GM12878 (cell line): Measurements from ENCODE around the gene N4BP2. TPM values are rescaled to one million over a fixed set of nuclear protein-coding genes. Genes with fewer than 3 reads are reported as not detected.

Experiments used
- ATAC-seq: fragments of 200-7000 bp; cut with Tn5 transposase; 3 replicates; pipeline ENCODE4 v1.9.1; 2020; ENCODE audit warnings: mild to moderate bottlenecking, moderate library complexity
- BruUV-seq: library from RNA; stranded (reverse); fragments of 400-500 nt; replicated peaks from 2 replicates; lab custom pipeline; 2021; lab: Mats Ljungman, UMichigan
- CTCF ChIA-PET: fragments of 300-600 bp; sonication (Branson Sonifier 250); formaldehyde crosslinking; extraction: SDS; loops from one replicate; lab custom pipeline; 2021; ENCODE audit warnings: inconsistent platforms; lab: Yijun Ruan, JAX
- POLR2A ChIA-PET: fragments of 350-600 bp; formaldehyde crosslinking; extraction: SDS; loops from one replicate; lab custom pipeline; 2021; ENCODE audit warnings: inconsistent platforms; lab: Charles Lee
- RAD21 ChIA-PET: fragments of 300-600 bp; sonication (Branson Sonifier 250); formaldehyde crosslinking; loops from one replicate; lab custom pipeline; 2023; ENCODE audit warnings: antibody characterized with exemption; ENCODE audit not compliant: unreplicated experiment; lab: Charles Lee
- SMC1A ChIA-PET: fragments of 300-600 bp; sonication (Branson Sonifier 250); formaldehyde crosslinking; loops from one replicate; lab custom pipeline; 2023; ENCODE audit not compliant: unreplicated experiment, uncharacterized antibody; lab: Charles Lee
- DNase-seq: peaks from one replicate; pipeline ENCODE4 v3.0.0-alpha.2; 2011; ENCODE audit warnings: low read depth, low spot score
- FAIRE-seq: peaks from 3 replicates; lab custom pipeline; 2011; peaks lifted over from hg19 to GRCh38; lab: Jason Lieb, UNC
- H2AFZ ChIP-seq: 2 replicates; pipeline ENCODE4 v1.6.0; 2011; ENCODE audit warnings: low read depth, low read length, control low read depth; ENCODE audit not compliant: control insufficient read depth
- H3K27ac ChIP-seq: 2 replicates; pipeline ENCODE4 v1.5.1; 2011; ENCODE audit warnings: control low read depth; ENCODE audit not compliant: control insufficient read depth, insufficient read depth
- H3K27me3 ChIP-seq, 2 experiments: replicated peaks in 1 of 2; 2 replicates each; pipeline versions ENCODE4 v1.6.0 to v1.6.1; 2011; ENCODE audit warnings: low read length in 1 of 2; ENCODE audit not compliant: control insufficient read depth in 2 of 2, insufficient read depth in 2 of 2
- H3K36me3 ChIP-seq, 2 experiments: 2 replicates each; pipeline ENCODE4 v1.5.1; 2011; ENCODE audit warnings: low read length in 1 of 2; ENCODE audit not compliant: control insufficient read depth in 2 of 2, insufficient read depth in 2 of 2
- H3K4me1 ChIP-seq: 2 replicates; pipeline ENCODE4 v1.6.1; 2011; ENCODE audit warnings: mild to moderate bottlenecking, low read length, moderate library complexity, mixed read lengths; ENCODE audit not compliant: control insufficient read depth, insufficient read depth
- H3K4me2 ChIP-seq: 2 replicates; pipeline ENCODE4 v1.6.0; 2011; ENCODE audit warnings: control low read depth; ENCODE audit not compliant: control insufficient read depth, insufficient read depth
- H3K4me3 ChIP-seq: fragments of 200-600 bp; sonication (generic); 2 replicates; pipeline ENCODE4 v1.5.1; 2016
- H3K79me2 ChIP-seq: 2 replicates; pipeline ENCODE4 v1.6.0; 2011; ENCODE audit warnings: low read length; ENCODE audit not compliant: control insufficient read depth, insufficient read depth
- H3K9ac ChIP-seq: 2 replicates; pipeline ENCODE4 v1.8.0; 2011; ENCODE audit warnings: low read length, control low read depth, mixed read lengths; ENCODE audit not compliant: control insufficient read depth, insufficient read depth
- H3K9me3 ChIP-seq: replicated peaks from 3 replicates; pipeline ENCODE4 v1.5.1; 2011; ENCODE audit warnings: mild to moderate bottlenecking, low read length; ENCODE audit not compliant: control insufficient read depth, insufficient read depth
- H4K20me1 ChIP-seq: 2 replicates; pipeline ENCODE4 v1.6.0; 2011; ENCODE audit not compliant: control insufficient read depth, insufficient read depth
- BCL11A ChIP-seq: IDR thresholded peaks from 2 replicates; pipeline ENCODE4 v1.6.1; 2011; ENCODE audit warnings: low read depth, low read length
- ETV6 ChIP-seq, 2 experiments: fragments of 450-650 bp in 1 of 2; IDR thresholded peaks in 1 of 2; conservative IDR thresholded peaks in 1 of 2; 2 replicates each; pipeline ENCODE4 v1.6.1; 2014; ENCODE audit warnings: antibody characterized with exemption in 1 of 2, borderline replicate concordance in 1 of 2, low read depth in 1 of 2, mild to moderate bottlenecking in 1 of 2, moderate library complexity in 1 of 2
- JUND ChIP-seq: IDR thresholded peaks from 2 replicates; pipeline ENCODE4 v1.6.1; 2012; ENCODE audit warnings: low read depth, mild to moderate bottlenecking, low read length, improper control_type of control experiment, moderate library complexity
- KAT2A ChIP-seq: conservative IDR thresholded peaks from 2 replicates; pipeline ENCODE4 v1.6.1; 2011; ENCODE audit warnings: low read depth, low read length; ENCODE audit not compliant: control insufficient read depth
- PBX3 ChIP-seq: IDR thresholded peaks from 2 replicates; pipeline ENCODE4 v1.6.1; 2011; ENCODE audit warnings: mild to moderate bottlenecking, low read depth, low read length, moderate library complexity; ENCODE audit not compliant: insufficient replicate concordance
- TCF7 ChIP-seq: IDR thresholded peaks from 2 replicates; pipeline ENCODE4 v1.6.1; 2014; ENCODE audit warnings: antibody characterized with exemption, borderline replicate concordance
- WGBS: methylation state at CpG from one replicate; pipeline ENCODE4 v1.1.6; 2016; ENCODE audit warnings: low lambda C conversion rate; ENCODE audit not compliant: insufficient replicate concordance, insufficient coverage; ENCODE audit errors: missing lambda C conversion rate; 5-methylcytosine and 5-hydroxymethylcytosine counted together
- in situ Hi-C: fragments of 300-500 bp; cut with MboI; formaldehyde crosslinking; loops from 9 replicates; pipeline ENCODE4 v1.14.3; 2018; ENCODE audit warnings: mixed read lengths
- intact Hi-C: fragments of 100-400 bp; cut with micrococcal nuclease; formaldehyde crosslinking; loops from one replicate; pipeline ENCODE4 v1.14.2; 2022; ENCODE audit not compliant: unreplicated experiment
- polyA plus RNA-seq, 11 experiments: library from polyadenylated mRNA; depleted of rRNA in 4 of 11; unstranded in 6 of 11; stranded (reverse) in 5 of 11; fragments of >200 nt; fragmentation: Nextera tagmentation in 4 of 11; fragmentation: Illumina TruSeq in 1 of 11; extraction: Ambion mirVana in 4 of 11; extraction: Trizol in 1 of 11; gene quantifications; 1 replicate in 1 of 11; 2 replicates in 10 of 11; pipeline versions ENCODE4 v1.2.1 to v1.2.3, GENCODE V29; 2011 to 2016; ENCODE audit warnings: inconsistent platforms in 2 of 11, missing spikeins in 2 of 11, low read depth in 1 of 11
- small RNA-seq: library from RNA; depleted of rRNA; stranded (forward); fragments of <200 nt; gene quantifications from one replicate; pipeline ENCODE3, GENCODE V24; 2014
- total RNA-seq, 4 experiments: library from RNA; depleted of rRNA in 3 of 4; stranded (reverse); fragments of >200 nt in 3 of 4; fragmentation: Illumina TruSeq in 1 of 4; extraction: Trizol in 1 of 4; gene quantifications; 2 replicates each; pipeline versions ENCODE4 v1.2.1 to v1.2.3, GENCODE V29; 2013 to 2021

The N4BP2 gene
- total and polyA plus RNA-seq, 10 of the 15 experiments (the other 5 are each of a cell fraction or from before 2014, with no cell fraction given): 2.3 to 18.7 (median 10.0) TPM

GRCh38 chr4:40205259-40206198 is 148.9 kb downstream of the N4BP2 start (continued):
- TF ChIP-seq KAT2A: no peak
- peak; percentile 49 for TF ChIP-seq PBX3
- TF ChIP-seq JUND: no peak
- TF ChIP-seq TCF7: peak; percentile 84; the same call in 1 of the 2 replicates

- 0% methylated on average over 2 of the region's 2 CpGs for WGBS
- Histone ChIP-seq H2AFZ (no peak overlapping the region), H3K27me3 (no peaks in the 10 kb centered on the region), H3K9me3 (no peaks in the 10 kb centered on the region), H4K20me1 (no peaks in the 10 kb centered on the region; the same call in 1 of the 2 replicates), H3K79me2 (peaks cover 97% of the 10 kb centered on the region), H3K9ac (peak overlapping the region; percentile 42), H3K36me3 (peaks cover 0 to 1% of the 10 kb centered on the region in 2 experiments; a peak in 1 of 4 replicates), H3K4me1 (peaks cover 26% of the 10 kb centered on the region), H3K4me2 (peak overlapping the region; percentile 98), H3K4me3 (peak overlapping the region; percentile 72), H3K27ac (peak overlapping the region; percentile 92)
- ChIA-PET CTCF (interaction anchor here (0.7 to 5.7 kb wide), 6 partner anchors 10 to 102 kb away, joined by 3 to 53 read pairs (median 13); partner anchors contain the start of gene RHOH), POLR2A (interaction anchor here (0.6 to 14.4 kb wide), 8 partner anchors 10 to 586 kb away, joined by 3 to 214 read pairs (median 6); partner anchors contain the start of gene RHOH), RAD21 (interaction anchor here (1.4 to 12.9 kb wide), 6 partner anchors 12 to 101 kb away, joined by 3 to 179 read pairs (median 62); partner anchors contain the start of gene RHOH), SMC1A (interaction anchor here (0.6 to 15.0 kb wide), 10 partner anchors 16 to 148 kb away, joined by 3 to 336 read pairs (median 6); partner anchors contain the start of gene RHOH)
- FAIRE-seq (no peak), ATAC-seq (no peak), DNase-seq (no peak)
- in situ Hi-C loops (loop anchor here (10.0 kb wide), 1 partner anchor 572 kb away; the partner anchor contains the start of gene SMIM14), intact Hi-C loops (no loop called here)
- BruUV-seq: no TSS peak
- TF ChIP-seq BCL11A (no peak), ETV6 (conservative IDR thresholded peaks at IDR 0.05 in 1 of 2, IDR thresholded peaks at IDR 0.05 in 1 of 2; ENCODE audit: borderline replicate concordance in 1 of 2, low read depth in 1 of 2) (peak in 1 of 2 experiments; percentile 53; a peak in 1 of 4 replicates)
Observed at GRCh38 chr4:40206426-40206825, 149.8 kb downstream of the N4BP2 start.

Small RNAs within 50 kb of the gene (small RNA-seq; reads per million reads assigned to genes)
- gene AC095057.1 (not detected), gene RF00432 (not detected), gene RNU6-1112P (not detected)

Other genes with a start within 250 kb of the N4BP2 start
- gene PDS5A, start 78.9 kb upstream of the N4BP2 start, total RNA-seq (2014; rRNA removed): 50.2 and 55.3 TPM in 2 replicates
- gene PDS5A, start 78.9 kb upstream of the N4BP2 start, total RNA-seq (2014; rRNA removed; fragmentation: Illumina TruSeq; extraction: Trizol): 64.5 and 66.0 TPM in 2 replicates
- gene PDS5A, start 78.9 kb upstream of the N4BP2 start, total RNA-seq (2021): 60.4 and 64.2 TPM in 2 replicates
- gene PDS5A, start 78.9 kb upstream of the N4BP2 start, polyA plus RNA-seq (2011; rRNA removed): 69.7 and 105 TPM in 2 replicates
- 54.4 and 65.7 TPM in 2 replicates for gene PDS5A, start 78.9 kb upstream of the N4BP2 start, polyA plus RNA-seq (2014; fragmentation: Illumina TruSeq; extraction: Trizol)
- 10 to 100 TPM; 13.7 to 14.1 TPM for gene PDS5A, start 78.9 kb upstream of the N4BP2 start, polyA plus RNA-seq (2014; fragmentation: Nextera tagmentation; extraction: Ambion mirVana)
- gene PDS5A, start 78.9 kb upstream of the N4BP2 start, polyA plus RNA-seq (2014; rRNA removed): 28.6 and 32.8 TPM in 2 replicates
- 10 to 100 TPM; 20.5 to 54.4 TPM for gene PDS5A, start 78.9 kb upstream of the N4BP2 start, polyA plus RNA-seq (2016; fragmentation: Nextera tagmentation; extraction: Ambion mirVana)
- gene RHOH, start 140.2 kb downstream of the N4BP2 start, total RNA-seq (2014; rRNA removed): 47.2 and 49.3 TPM in 2 replicates
- gene RHOH, start 140.2 kb downstream of the N4BP2 start, total RNA-seq (2014; rRNA removed; fragmentation: Illumina TruSeq; extraction: Trizol): 46.5 and 48.1 TPM in 2 replicates
- gene RHOH, start 140.2 kb downstream of the N4BP2 start, total RNA-seq (2021): 64.5 and 65.7 TPM in 2 replicates
- 120 and 128 TPM in 2 replicates for gene RHOH, start 140.2 kb downstream of the N4BP2 start, polyA plus RNA-seq (2011; rRNA removed)
- gene RHOH, start 140.2 kb downstream of the N4BP2 start, polyA plus RNA-seq (2014; fragmentation: Illumina TruSeq; extraction: Trizol): 51.9 and 67.1 TPM in 2 replicates
- gene RHOH, start 140.2 kb downstream of the N4BP2 start, polyA plus RNA-seq (2014; fragmentation: Nextera tagmentation; extraction: Ambion mirVana): 10 to 100 TPM; 48.9 to 78.4 TPM
- 48.4 and 49.5 TPM in 2 replicates for gene RHOH, start 140.2 kb downstream of the N4BP2 start, polyA plus RNA-seq (2014; rRNA removed)
- 10 to 100 TPM; 63.8 to 64.4 TPM for gene RHOH, start 140.2 kb downstream of the N4BP2 start, polyA plus RNA-seq (2016; fragmentation: Nextera tagmentation; extraction: Ambion mirVana)